NCI-H1105 (cell line): Measurements from ENCODE around the gene BDNF.

ENCODE experiments used
- DNase-seq: peaks from one replicate; lab custom pipeline; 2025; lab: John Stamatoyannopoulos, UW

BDNF gene

GRCh38 chr11:27625347-27625912 is 74.8 kb downstream of the BDNF start:
- no peak for DNase-seq

GRCh38 chr11:27623945-27624523 is 76.2 kb downstream of the BDNF start:
- no peak for DNase-seq

- DNase-seq, result no peak
Measured at GRCh38 chr11:27622541-27623300, 77.5 kb downstream of the BDNF start.

GRCh38 chr11:27621405-27622161 is 78.7 kb downstream of the BDNF start:
- no peak for DNase-seq

GRCh38 chr11:27619763-27620335 is 80.4 kb downstream of the BDNF start:
- DNase-seq, result no peak

- no peak for DNase-seq
Measured at GRCh38 chr11:27619039-27619574, 81.1 kb downstream of the BDNF start.

DNA sequence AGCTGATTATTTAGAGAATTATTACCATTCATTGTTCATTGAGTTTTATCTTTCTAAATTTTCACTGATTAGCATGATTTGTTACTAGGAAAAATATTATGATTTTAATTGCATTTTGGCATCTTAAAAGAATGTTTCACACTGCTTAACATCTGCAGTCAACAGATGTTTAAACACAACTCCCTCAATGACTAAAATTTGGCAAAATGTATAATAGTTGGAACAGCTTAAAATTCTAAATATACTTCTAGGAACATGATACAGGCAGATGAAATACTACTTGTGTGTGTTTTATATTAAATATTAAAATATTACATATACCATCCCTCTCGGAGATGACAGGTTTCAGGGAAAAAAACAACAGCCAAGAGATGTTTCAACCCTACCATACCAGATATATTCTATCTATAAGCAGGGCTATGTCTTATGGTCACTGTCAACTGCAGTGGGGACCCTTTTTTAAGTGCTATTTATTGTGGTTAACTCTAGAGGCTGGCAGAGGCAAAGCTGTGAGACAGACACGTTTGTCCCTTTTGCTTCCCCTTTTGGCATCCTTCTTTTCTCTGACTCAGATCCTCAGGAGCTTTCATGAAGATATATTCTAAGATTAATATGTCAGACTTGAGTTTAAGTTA is 81.9 kb downstream of the BDNF start:
- no peak for DNase-seq

GRCh38 chr11:27616711-27617110 is 83.5 kb downstream of the BDNF start:
- no peak for DNase-seq

DNA sequence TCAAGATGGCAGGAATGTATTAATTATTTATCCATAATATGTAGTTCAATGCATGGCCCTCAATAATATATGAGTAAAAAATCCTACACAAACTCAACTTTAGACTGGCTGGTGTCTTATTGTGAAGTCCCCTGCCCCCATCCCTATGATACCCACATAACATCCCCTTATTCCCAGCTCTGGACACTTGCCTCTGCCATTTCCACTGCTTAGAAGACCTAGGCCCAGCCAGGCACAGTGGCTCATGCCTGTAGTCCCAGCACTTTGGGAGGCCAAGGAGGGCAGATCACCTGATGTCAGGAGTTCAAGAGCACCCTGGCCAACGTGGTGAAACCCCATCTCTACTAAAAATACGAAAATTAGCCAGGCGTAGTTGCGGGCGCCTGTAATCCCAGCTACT is 84.4 kb downstream of the BDNF start:
- DNase-seq, result no peak

DNA sequence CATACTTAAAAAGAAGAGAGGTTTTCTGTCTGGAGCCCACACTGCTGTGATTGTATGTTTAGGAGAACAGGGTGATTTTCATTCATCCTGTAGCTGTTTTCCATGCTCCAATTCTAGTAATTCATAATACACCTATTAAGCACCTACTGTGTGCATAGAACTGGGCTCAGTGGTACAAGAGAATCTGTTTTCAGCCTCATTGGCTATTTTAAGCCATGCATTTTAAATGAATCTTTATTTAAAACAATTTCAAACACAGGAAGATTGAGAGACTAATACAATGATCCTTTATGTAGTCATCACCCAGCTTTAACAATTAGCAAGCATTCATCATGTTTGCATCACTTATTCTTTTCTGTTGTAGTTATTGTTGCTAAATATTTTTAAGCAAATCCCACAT is 86.2 kb downstream of the BDNF start:
- no peak for DNase-seq

DNA sequence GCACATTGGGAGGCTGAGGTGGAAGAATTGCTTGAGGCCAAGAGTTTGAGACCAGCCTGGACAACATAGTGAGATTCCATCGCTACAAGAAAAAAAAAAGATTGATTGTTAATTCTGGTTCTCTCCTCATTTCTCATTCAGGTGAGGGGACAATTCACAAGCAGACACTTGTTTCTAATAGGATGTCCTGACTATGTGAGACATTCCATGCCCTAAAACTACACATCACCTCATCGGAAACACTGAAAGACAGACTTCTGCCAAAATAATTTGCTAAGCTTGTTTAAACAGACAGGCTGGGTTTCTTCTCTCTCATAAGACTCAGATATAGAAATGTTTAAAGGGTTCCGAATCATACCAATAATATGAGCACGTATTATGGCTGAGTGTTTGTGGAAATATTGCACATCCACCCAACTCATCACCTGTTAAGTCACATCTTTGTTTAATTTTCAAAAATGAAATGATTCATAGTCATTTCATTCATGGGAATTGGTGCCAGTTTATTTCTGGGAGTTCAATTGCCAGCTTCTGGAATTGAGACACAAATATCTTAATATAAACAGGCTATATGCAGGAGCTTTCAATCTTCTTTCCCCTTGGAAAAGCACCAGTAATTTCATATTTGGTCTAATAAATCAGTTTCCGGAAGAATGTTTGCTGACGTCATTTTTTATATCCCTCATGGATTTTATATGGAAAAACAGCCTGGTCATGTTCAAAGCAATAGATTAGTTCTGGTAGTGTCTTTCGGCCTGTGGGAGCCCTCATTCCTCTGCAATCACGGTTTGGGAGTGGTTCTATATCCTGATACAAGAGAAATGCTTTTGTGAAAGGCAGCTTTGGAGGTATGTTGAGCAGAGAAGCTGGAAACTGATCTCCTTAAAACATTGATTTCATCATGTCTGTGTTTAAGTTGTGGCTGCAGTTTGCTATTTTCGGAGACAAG is 87.0 kb downstream of the BDNF start:
- DNase-seq, result no peak

DNA sequence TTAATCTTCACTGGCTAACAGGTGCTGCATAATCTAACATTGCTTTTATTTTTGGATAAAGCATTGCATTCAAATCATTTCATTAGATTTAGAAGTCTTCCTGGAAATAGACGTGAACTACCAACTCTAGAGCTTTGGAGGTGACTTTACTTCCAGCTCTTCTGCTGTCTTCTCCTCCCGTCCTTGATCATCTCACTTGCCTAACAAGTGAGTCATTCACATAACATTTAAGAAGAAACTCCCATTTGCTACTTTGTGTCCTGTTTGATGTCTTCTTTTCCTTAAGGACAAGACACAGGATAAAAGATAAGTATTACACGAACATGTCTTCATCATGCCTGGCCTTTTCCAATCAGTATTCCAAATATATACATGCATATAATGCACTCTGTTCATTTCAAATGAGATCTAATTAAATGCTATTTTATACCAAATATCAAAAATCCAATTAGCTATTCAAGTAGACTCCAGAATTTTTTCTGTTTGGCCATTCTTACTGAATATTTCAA is 88.3 kb downstream of the BDNF start:
- no peak for DNase-seq

GRCh38 chr11:27611390-27611789 is 88.9 kb downstream of the BDNF start:
- DNase-seq, result no peak

GRCh38 chr11:27610946-27611345 is 89.3 kb downstream of the BDNF start:
- no peak for DNase-seq

GRCh38 chr11:27610280-27610679 is 90.0 kb downstream of the BDNF start:
- no peak for DNase-seq

DNA sequence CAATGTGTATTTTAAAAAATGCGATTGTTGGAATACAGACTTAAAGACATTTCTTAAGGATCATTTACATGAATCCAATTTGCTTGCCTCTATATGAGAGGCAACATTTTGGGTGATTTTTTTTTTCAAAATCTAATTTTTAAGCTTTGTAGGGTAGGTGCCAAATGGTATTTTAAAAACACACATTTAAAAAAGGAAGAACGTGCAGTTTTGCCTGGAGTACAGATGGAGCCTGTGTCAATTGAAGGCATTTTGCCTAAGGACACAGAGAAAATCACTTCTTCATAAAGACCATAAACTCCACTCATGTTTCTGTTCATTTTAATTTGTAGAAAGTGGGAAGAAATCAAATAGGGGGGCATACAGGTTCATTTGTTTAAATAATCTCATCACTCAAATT is 91.3 kb downstream of the BDNF start:
- DNase-seq, result no peak

GRCh38 chr11:27605422-27605821 is 94.8 kb downstream of the BDNF start:
- DNase-seq, result no peak
